NCI-H2107 (cell line): Measurements from ENCODE around the gene CDCA7.
"Not testable (repeated sequence)": the region's sequence is repeated elsewhere in the genome, so short reads cannot be mapped to it uniquely, and the experiment has no call there.

Experiments
- DNase-seq: peaks from one replicate; lab custom pipeline; 2025; lab: John Stamatoyannopoulos, UW

Gene CDCA7

DNA sequence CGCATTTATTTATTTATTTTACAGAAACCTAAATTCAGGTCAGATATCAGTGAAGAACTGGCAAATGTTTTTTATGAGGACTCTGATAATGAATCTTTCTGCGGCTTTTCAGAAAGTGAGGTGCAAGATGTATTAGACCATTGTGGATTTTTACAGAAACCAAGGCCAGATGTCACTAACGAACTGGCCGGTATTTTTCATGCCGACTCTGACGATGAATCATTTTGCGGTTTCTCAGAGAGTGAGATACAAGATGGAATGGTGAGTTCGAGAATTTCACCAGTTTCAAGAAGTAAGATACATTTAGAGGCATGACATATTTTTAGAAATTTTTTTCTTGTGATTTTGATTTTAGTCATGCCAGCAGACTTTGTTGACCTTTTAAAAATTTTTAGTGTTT is 4.6 kb downstream of the CDCA7 start:
- no peak for DNase-seq

DNA sequence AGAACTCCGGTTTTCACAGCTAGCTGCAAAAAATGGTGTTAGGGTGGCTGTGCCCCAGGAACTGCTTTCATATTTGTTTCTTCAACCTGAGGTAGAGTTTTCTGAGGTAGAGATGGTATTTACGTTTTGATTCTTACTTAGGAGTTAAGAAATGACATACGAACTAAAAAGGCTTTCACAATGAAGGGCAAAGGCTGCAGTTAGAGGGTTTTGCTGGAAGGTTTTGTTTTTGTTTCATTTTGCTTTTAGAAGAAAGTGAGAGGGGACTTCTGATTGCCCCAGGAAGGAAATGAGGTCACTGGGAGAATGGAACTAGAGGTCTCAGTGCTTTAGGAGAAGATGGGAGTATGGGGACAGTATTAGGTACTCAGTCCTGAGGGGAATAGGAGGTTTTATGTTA is 15.5 kb downstream of the CDCA7 start:
- DNase-seq = no peak

DNA sequence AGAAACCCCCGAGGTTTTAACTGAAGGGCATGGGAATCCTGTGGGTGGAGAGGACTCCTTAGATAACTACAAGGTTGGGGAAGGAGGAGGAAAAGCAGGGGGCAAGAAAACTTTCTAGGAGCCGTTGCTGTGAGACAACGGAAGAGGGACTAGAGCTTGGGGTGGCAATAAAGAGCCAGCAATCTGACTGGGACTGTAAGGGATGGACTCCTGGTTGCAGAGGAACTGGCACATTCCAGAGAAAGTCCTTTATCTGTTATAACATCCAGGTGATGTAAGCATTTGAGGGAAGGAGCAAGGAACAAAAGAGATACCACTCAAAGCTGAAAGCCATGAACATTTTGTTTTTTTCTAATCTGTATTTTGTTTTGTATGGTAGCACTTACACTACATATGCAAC is 16.4 kb downstream of the CDCA7 start:
- no peak for DNase-seq

DNA sequence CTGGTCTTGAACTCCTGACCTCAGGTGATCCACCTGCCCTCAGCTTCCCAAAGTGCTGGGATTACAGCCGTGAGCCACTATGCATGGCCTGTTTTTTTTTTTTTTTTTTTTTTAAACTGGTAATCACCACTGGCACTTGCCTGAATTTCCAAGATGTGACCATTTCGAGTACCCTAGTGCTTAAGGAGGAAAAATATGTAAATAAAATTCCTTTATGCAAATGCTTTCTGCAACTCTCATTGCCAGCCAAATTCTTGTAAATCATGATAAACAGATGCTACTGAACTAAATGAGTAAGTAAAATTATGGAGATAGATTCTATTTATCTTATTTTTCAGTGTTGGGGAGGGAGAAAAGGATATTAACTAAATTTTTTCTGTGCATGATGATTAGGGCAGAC is 18.6 kb downstream of the CDCA7 start:
- DNase-seq = no peak

DNA sequence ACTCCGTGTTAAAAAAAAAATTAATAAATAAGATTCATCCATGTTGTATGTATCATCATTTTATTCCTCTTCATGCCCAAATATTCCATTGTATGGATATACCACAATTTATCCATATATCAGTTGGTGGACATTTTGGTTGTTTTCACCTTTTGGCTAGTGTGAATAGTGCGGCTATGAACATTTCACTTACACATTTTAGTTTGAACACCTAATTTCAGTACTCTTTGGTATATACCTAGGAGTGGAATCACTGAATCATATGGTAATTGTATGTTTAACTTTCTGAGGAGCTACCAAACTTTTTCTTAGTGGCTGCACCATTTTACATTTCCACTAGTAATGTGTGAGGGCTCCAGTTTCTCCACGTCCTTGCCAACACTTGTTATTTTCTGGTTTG is 20.0 kb downstream of the CDCA7 start:
- DNase-seq = no peak

DNA sequence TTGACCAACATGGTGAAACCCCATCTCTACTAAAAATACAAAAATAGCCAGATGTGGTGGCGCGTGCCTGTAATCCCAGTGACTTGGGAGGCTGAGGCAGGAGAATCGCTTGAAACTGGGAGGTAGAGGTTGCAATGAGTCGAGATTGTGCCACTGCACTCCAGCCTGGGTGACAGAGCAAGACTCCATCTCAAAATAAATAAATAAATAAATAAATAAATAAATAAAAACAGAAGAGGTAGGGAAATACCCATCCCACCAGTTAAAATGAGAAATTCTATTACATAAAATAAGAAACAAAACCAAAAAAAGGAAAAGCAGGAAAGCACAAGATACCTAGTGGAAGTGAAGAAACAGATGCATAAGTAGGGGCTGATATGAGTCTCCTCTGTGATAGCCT is 30.9 kb downstream of the CDCA7 start:
- not testable (repeated sequence) for DNase-seq

DNA sequence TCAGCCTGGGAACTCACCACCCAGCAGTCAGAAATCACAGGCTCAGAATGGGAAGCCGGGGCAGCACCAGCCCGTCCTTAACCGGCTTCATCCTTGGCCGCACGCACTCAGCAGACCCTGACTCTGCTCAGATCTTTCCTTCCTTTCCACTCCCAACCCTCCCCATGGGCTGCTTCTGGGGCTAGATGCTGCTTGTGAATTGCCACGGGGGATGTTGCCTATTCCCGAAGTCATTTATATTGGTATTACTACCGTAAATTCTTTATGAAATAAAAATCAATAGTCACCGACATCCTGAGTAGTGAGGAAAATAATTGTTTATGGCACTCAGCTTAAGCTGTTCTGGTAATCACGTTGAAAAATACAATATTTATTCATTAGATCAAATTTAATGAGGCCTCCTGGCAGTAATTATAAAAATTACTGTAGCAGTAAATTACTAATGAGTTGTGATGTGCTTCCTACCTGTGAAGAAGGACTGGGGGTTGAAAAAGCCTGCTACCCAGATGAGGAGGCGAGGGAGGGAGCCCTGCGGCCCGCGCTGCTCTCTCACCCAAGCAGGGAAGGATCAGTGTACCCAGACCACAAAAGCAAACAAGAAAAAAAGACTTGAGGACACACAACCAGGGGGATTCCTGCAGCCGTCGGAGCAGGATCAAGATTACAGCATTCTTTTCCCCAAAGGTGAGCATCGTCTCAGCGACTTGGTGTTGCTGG is 31.5 kb downstream of the CDCA7 start:
- DNase-seq = no peak

- no peak for DNase-seq
Measured at GRCh38 chr2:173386738-173387065, 32.0 kb downstream of the CDCA7 start.

DNA sequence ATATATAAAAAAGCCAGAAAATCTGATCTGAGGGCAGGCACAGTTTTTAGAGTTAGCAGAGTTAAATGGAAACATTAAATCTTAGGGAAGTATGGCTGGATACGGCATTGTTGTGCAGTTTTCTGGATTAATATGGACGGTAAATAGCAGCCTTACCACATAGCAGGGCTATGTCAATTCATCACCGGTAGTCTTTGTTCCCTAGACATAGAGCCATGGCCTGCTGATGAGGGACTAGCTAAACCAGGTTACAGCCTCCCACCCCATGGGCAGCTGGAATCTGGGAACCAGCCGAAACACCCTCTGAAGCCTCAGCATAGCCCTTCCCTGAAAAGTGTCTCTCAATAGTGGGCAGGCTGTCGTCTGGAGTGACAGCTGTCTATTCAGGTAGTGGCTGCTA is 32.4 kb downstream of the CDCA7 start:
- DNase-seq = no peak

GRCh38 chr2:173387660-173388059 is 33.0 kb downstream of the CDCA7 start:
- DNase-seq = no peak

DNA sequence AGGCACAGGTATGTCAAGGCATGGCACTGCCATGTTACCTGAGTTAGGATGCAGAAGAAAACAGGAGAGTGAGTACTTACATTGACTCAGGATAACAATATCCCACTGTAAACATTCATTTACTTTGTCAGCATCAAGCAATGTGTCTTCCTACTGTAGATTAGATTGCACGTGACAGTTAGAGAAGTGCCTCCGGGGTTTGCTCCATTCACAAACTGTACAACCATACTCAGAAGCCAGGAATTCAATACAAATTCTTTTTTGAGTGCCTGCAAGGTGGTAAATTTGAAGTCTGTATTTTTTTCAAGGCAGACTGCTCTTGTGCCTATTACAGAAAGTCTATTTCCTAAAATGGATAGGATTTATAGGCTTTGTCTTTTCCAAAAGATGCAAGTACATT is 34.1 kb downstream of the CDCA7 start:
- DNase-seq = no peak

- DNase-seq = no peak
Measured at GRCh38 chr2:173390036-173390435, 35.4 kb downstream of the CDCA7 start.

GRCh38 chr2:173392731-173393130 is 38.1 kb downstream of the CDCA7 start:
- no peak for DNase-seq

- no peak for DNase-seq
Measured at GRCh38 chr2:173393186-173393585, 38.5 kb downstream of the CDCA7 start.

DNA sequence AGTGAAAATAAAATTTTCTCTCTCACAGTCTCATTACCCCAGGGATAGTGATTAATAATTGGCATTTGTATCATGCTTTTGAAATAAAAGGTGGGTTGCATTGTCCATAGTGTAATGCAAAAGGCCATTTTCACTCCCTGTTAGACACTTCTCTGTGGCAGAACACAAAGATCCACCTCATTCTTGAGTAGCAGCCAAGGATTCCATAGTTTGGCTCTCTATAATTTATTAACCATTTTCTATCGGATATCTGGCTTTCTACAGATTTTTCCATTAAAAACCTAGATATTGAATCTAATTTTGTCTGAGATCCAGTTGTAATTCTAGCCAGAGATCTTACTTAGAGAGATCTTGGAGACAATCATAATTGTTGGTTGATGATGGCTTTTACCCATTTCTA is 39.0 kb downstream of the CDCA7 start:
- no peak for DNase-seq

DNA sequence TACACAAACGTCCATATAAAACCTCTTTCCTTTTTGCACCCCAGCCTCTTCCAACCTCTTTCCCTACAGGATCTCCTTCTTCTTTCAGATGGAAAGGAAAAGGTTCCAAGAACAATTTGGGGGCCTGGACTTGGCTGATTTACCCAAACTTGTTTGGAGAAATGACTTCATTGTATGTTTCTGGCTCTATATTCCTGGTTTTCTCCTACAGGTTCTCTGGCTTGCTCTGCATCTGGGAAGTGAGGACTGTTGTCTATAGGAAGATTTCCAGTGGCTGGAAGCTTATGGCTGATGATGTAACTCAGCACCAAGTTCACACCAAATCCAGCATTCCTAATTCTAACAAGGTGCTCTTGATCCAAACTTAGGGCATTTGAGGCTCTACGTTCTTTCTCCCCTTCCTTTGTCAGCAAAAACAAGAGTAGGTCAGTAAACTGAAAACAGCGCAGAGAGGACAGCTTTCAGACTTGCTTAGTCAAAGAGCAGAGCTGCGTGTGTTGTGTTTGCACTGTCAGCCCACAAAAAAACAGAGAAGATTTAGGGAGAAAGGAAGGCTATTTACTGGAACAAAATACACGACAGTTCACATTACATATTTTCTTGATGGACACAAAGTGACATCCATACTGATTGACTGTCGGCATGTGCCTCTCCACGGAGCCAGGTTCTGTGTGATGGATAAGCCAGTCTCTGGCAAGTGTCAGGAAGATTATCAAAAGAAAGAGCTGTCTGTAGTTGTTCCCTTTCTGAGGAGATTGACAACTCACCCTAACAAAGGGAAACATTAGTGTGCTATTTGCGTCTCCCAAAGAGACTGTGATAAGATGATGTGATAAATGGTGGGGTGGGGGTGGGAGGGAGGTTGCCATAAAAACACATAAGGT is 39.7 kb downstream of the CDCA7 start:
- no peak for DNase-seq

GRCh38 chr2:173395567-173396351 is 41.1 kb downstream of the CDCA7 start:
- no peak for DNase-seq

- DNase-seq = no peak
Measured at GRCh38 chr2:173397539-173397938, 42.9 kb downstream of the CDCA7 start.

DNA sequence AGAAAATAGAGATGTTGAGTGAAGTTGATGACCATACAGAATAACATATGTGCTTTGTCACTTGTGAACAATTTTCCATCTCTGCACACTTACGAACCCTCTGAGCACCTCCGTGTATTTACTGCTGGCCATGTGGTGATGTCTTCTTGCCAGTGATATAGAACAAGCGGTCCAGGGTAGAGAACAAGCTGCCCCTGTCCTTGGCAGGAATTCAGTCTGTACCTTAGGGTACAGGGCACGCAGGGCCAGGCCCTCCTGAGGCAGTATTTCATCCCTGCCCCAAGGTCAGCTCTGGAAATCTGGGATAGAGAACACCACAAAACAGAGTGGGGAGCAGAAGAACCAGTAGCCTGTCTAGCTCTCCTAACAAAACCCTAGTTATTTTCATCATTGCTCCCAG is 44.6 kb downstream of the CDCA7 start:
- no peak for DNase-seq

- DNase-seq = no peak
Measured at GRCh38 chr2:173400760-173401159, 46.1 kb downstream of the CDCA7 start.

DNA sequence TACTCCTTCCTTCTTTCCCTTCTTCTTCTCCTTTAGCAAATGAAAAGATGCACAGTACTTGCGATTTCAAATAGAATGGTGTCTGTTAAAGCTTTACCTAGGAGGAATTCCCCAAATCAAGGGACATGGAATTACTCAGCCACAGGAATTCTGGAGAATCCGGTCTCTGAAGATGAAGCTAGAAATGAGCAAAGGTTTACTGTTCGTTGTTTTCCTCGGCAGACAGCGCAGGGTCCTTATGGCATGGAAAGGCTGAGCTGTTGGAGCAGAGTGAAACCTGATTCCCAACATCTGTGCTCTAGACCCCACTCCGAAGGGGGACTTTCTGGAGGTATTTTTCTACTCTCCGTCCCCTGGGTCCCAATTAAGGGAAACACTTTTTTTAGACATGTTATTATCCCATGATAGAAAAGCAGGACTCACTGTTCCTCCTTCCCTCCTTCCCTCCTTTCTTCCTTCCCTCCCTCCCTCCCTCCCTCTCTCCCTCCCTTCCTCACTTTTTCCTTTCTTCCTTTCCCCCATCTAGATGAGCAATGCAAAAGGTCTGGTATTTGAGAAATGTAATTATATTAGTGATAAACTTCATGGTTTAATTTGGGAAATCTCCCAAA is 47.1 kb downstream of the CDCA7 start:
- DNase-seq = no peak

DNA sequence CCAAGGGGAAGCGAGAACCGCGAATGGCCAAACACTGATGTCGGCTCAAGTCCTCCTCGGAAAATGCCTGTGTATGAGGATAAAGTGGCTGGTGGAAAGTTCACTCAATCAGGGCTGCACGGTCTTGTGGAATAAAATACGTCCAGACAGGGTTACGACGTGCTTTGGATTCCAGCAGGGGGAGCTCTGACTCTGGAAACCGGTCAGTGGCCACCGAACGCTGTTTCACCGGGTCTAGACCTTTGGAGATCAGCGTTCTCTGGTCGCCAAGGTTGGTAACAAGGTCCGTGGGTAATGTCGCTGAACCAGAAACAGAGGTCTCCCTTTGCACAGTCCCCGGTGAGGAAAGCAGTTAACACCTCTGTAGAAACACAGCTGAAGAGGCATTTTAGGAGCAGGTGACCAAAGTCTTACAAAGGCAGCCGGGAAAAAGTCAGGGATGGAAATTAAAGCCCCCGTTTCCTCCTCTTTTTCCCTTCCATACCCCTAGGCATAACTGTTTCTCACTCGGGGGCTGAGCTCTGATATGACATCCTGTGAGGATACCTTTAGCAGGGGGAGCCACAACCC is 47.8 kb downstream of the CDCA7 start:
- peak; percentile 52 for DNase-seq
